ENCODE results near the gene GAB2. TPM values are rescaled to one million over a fixed set of nuclear protein-coding genes. Genes with fewer than 3 reads are reported as not detected.
"Not testable (repeated sequence)": the region's sequence is repeated elsewhere in the genome, so short reads cannot be mapped to it uniquely, and the experiment has no call there.

Gene GAB2
- total and polyA plus RNA-seq, 10 of the 15 experiments (the other 5 are each of a cell fraction or from before 2014, with no cell fraction given), result 0.69 to 12.6 (median 3.8) TPM

- H3K4me2 ChIP-seq (ENCODE audit: control insufficient read depth, insufficient read depth), result no peak overlapping the region
- no peaks in the 10 kb centered on the region for H4K20me1 ChIP-seq (ENCODE audit: control insufficient read depth, insufficient read depth)
- intact Hi-C loops (cut with micrococcal nuclease; ENCODE audit: unreplicated experiment) (no loop called here), in situ Hi-C loops (cut with MboI) (no loop called here)
- H2AFZ ChIP-seq (ENCODE audit: control insufficient read depth, low read depth, low read length), result no peak overlapping the region
- H3K36me3 ChIP-seq (ENCODE audit: control insufficient read depth in 2 of 2, insufficient read depth in 2 of 2, low read length in 1 of 2), result no peaks in the 10 kb centered on the region
- CTCF ChIA-PET, result no interaction called here
- DNase-seq (ENCODE audit: low read depth, low spot score), result no peak
- RAD21 ChIA-PET (ENCODE audit: unreplicated experiment), result no interaction called here
- TF ChIP-seq GATAD2B (conservative IDR thresholded peaks at IDR 0.05; ENCODE audit: low read depth) (no peak), TBL1XR1 (IDR thresholded peaks at IDR 0.05; ENCODE audit: low read depth, low read length) (no peak), NBN (IDR thresholded peaks at IDR 0.05) (no peak), CEBPB (IDR thresholded peaks at IDR 0.05; ENCODE audit: borderline replicate concordance in 1 of 2, low read depth in 2 of 2, low read length in 2 of 2) (no peak), ZNF274 (IDR thresholded peaks at IDR 0.05; ENCODE audit: insufficient read depth, insufficient read length) (no peak), CEBPZ (IDR thresholded peaks at IDR 0.05; ENCODE audit: low read depth, low read length) (no peak), SUZ12 (IDR thresholded peaks at IDR 0.05; ENCODE audit: unreplicated experiment) (no peak), SPI1 (IDR thresholded peaks at IDR 0.05; ENCODE audit: borderline replicate concordance, insufficient read depth, low read depth, low read length) (no peak), SMC3 (IDR thresholded peaks at IDR 0.05; ENCODE audit: borderline replicate concordance, low read length) (no peak), SREBF2 (IDR thresholded peaks at IDR 0.05; ENCODE audit: low read length) (no peak), WRNIP1 (IDR thresholded peaks at IDR 0.05; ENCODE audit: borderline replicate concordance, low read depth, low read length) (no peak)
- TF ChIP-seq, protein P1, sequence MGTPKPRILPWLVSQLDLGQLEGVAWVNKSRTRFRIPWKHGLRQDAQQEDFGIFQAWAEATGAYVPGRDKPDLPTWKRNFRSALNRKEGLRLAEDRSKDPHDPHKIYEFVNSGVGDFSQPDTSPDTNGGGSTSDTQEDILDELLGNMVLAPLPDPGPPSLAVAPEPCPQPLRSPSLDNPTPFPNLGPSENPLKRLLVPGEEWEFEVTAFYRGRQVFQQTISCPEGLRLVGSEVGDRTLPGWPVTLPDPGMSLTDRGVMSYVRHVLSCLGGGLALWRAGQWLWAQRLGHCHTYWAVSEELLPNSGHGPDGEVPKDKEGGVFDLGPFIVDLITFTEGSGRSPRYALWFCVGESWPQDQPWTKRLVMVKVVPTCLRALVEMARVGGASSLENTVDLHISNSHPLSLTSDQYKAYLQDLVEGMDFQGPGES (IDR thresholded peaks at IDR 0.05), result no peak
- TF ChIP-seq, protein P2, sequence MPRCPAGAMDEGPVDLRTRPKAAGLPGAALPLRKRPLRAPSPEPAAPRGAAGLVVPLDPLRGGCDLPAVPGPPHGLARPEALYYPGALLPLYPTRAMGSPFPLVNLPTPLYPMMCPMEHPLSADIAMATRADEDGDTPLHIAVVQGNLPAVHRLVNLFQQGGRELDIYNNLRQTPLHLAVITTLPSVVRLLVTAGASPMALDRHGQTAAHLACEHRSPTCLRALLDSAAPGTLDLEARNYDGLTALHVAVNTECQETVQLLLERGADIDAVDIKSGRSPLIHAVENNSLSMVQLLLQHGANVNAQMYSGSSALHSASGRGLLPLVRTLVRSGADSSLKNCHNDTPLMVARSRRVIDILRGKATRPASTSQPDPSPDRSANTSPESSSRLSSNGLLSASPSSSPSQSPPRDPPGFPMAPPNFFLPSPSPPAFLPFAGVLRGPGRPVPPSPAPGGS (IDR thresholded peaks at IDR 0.05; ENCODE audit: borderline replicate concordance, insufficient read depth, low read depth, low read length, poor library complexity, severe bottlenecking), result no peak
- 90% methylated on average over 5 of the region's 5 CpGs for WGBS (ENCODE audit: insufficient coverage, insufficient replicate concordance, low lambda C conversion rate, missing lambda C conversion rate)
- no peaks in the 10 kb centered on the region for H3K4me1 ChIP-seq (ENCODE audit: control insufficient read depth, insufficient read depth, low read length)
- no peak for FAIRE-seq
- no TSS peak for BruUV-seq (replicated peaks)
- H3K4me3 ChIP-seq, result no peak overlapping the region
- POLR2A ChIA-PET, result no interaction called here
- H3K9ac ChIP-seq (ENCODE audit: control insufficient read depth, insufficient read depth, low read length), result no peak overlapping the region
- no peak for ATAC-seq
- H3K27ac ChIP-seq (ENCODE audit: control insufficient read depth, insufficient read depth), result no peak overlapping the region
- SMC1A ChIA-PET (ENCODE audit: uncharacterized antibody, unreplicated experiment), result no interaction called here
- no peaks in the 10 kb centered on the region for H3K9me3 ChIP-seq (replicated peaks; ENCODE audit: control insufficient read depth, insufficient read depth, low read length)
- H3K79me2 ChIP-seq (ENCODE audit: control insufficient read depth, insufficient read depth, low read length), result no peaks in the 10 kb centered on the region
- no peaks in the 10 kb centered on the region for H3K27me3 ChIP-seq (replicated peaks in 1 of 2; ENCODE audit: control insufficient read depth in 2 of 2, insufficient read depth in 2 of 2, low read length in 1 of 2)
Measured at GRCh38 chr11:78234006-78234405, 183.6 kb downstream of the GAB2 start.

DNA sequence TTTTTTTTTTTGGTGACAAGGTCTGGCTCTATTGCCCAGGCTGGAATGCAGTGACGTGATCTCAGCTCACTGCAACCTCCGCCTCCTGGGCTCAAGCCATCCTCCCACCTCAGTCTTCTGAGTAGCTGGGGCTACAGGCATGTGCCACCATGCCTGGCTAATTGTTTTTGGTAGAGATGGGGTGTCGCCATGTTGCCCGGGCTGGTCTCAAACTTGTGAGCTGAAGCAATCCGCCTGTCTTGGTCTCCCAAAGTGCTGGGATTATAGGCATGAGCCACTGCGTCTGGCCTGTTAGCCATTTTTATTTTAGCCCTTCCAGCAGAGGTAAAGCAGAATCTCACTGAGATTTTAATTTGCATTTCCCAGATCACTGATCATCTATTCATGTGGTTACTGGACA, 184.6 kb downstream of the GAB2 start:
- H3K4me3 ChIP-seq; FAIRE-seq; H3K4me1 ChIP-seq (ENCODE audit: control insufficient read depth, insufficient read depth, low read length); ATAC-seq; H2AFZ ChIP-seq (ENCODE audit: control insufficient read depth, low read depth, low read length); RAD21 ChIA-PET (ENCODE audit: unreplicated experiment); BruUV-seq (replicated peaks); intact Hi-C loops (cut with micrococcal nuclease; ENCODE audit: unreplicated experiment); H3K27me3 ChIP-seq (replicated peaks in 1 of 2; ENCODE audit: control insufficient read depth in 2 of 2, insufficient read depth in 2 of 2, low read length in 1 of 2); H4K20me1 ChIP-seq (ENCODE audit: control insufficient read depth, insufficient read depth); H3K9ac ChIP-seq (ENCODE audit: control insufficient read depth, insufficient read depth, low read length); H3K27ac ChIP-seq (ENCODE audit: control insufficient read depth, insufficient read depth); H3K4me2 ChIP-seq (ENCODE audit: control insufficient read depth, insufficient read depth); in situ Hi-C loops (cut with MboI); DNase-seq (ENCODE audit: low read depth, low spot score); H3K9me3 ChIP-seq (replicated peaks; ENCODE audit: control insufficient read depth, insufficient read depth, low read length); H3K79me2 ChIP-seq (ENCODE audit: control insufficient read depth, insufficient read depth, low read length); POLR2A ChIA-PET; H3K36me3 ChIP-seq (ENCODE audit: control insufficient read depth in 2 of 2, insufficient read depth in 2 of 2, low read length in 1 of 2): not testable (repeated sequence)
- ChIA-PET CTCF (interaction anchor here (1.6 kb wide), 1 partner anchor 331 kb away, joined by 7 read pairs; no protein-coding TSS in a partner anchor), SMC1A (ENCODE audit: uncharacterized antibody, unreplicated experiment) (interaction anchor here (1.3 kb wide), 1 partner anchor 332 kb away, joined by 5 read pairs; no protein-coding TSS in a partner anchor)
- 86% methylated on average over 6 of the region's 6 CpGs for WGBS (ENCODE audit: insufficient coverage, insufficient replicate concordance, low lambda C conversion rate, missing lambda C conversion rate)
